ENCODE results near the gene ZBTB21.

- TF ChIP-seq EP300 (IDR thresholded peaks at IDR 0.05) (no peak), CTCF (IDR thresholded peaks at IDR 0.05) (no peak), POLR2A (IDR thresholded peaks at IDR 0.05) (no peak)
These were observed 69.7 kb downstream of the ZBTB21 start for GRCh38 chr21:41940431-41940830.
